Mammary epithelial cell (primary cell): ENCODE measurements around the gene HLCS.

Experiments used
- EZH2 ChIP-seq: IDR thresholded peaks from 2 replicates; pipeline ENCODE4 v1.6.1; 2012; ENCODE audit warnings: low read length, inconsistent platforms, borderline replicate concordance
- TF ChIP-seq, protein P1 (sequence below), 2 donors: IDR thresholded peaks in 1 of 2; conservative IDR thresholded peaks in 1 of 2; 2 replicates each; pipeline ENCODE4 v1.5.1; 2011 to 2012; ENCODE audit warnings: inconsistent platforms in 2 of 2, low read length in 2 of 2, mild to moderate bottlenecking in 2 of 2, control low read depth in 1 of 2, low read depth in 1 of 2; ENCODE audit not compliant: insufficient read depth in 1 of 2; ENCODE audit errors: extremely low read depth in 1 of 2

DNA sequence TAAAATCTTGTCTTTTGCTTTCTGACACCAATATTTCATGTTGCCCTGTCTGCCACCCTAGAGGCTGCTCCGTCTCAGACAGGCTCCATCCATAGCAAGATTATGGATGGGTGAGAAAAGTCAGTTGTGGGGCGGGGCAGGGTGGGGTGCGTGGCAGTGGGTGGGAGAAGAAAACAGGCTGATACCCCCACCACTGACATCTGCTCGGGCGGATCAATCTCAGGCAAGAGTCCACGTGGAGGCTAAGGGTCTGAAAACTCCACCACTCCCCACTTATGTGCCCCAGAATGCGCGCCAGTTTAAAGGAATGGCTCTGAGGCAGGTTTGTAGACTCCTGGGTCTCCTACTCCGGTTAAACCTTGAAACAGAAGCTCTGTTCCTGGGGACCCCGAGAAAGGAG, 101.5 kb downstream of the HLCS start:
- TF ChIP-seq, protein P1, sequence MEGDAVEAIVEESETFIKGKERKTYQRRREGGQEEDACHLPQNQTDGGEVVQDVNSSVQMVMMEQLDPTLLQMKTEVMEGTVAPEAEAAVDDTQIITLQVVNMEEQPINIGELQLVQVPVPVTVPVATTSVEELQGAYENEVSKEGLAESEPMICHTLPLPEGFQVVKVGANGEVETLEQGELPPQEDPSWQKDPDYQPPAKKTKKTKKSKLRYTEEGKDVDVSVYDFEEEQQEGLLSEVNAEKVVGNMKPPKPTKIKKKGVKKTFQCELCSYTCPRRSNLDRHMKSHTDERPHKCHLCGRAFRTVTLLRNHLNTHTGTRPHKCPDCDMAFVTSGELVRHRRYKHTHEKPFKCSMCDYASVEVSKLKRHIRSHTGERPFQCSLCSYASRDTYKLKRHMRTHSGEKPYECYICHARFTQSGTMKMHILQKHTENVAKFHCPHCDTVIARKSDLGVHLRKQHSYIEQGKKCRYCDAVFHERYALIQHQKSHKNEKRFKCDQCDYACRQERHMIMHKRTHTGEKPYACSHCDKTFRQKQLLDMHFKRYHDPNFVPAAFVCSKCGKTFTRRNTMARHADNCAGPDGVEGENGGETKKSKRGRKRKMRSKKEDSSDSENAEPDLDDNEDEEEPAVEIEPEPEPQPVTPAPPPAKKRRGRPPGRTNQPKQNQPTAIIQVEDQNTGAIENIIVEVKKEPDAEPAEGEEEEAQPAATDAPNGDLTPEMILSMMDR (conservative IDR thresholded peaks at IDR 0.05 in 1 of 2, IDR thresholded peaks at IDR 0.05 in 1 of 2; ENCODE audit: extremely low read depth in 1 of 2, insufficient read depth in 1 of 2, low read depth in 1 of 2, low read length in 2 of 2) = no peak
- TF ChIP-seq EZH2 = no peak
